ENCODE data around the gene FZD1. TPM values are rescaled to one million over a fixed set of nuclear protein-coding genes. Genes with fewer than 3 reads are reported as not detected.

Gene FZD1
- total and polyA plus RNA-seq, 2 of the 8 experiments (the other 6 are each of a cell fraction or from before 2014, with no cell fraction given): 0.62 to 0.91 TPM

DNA sequence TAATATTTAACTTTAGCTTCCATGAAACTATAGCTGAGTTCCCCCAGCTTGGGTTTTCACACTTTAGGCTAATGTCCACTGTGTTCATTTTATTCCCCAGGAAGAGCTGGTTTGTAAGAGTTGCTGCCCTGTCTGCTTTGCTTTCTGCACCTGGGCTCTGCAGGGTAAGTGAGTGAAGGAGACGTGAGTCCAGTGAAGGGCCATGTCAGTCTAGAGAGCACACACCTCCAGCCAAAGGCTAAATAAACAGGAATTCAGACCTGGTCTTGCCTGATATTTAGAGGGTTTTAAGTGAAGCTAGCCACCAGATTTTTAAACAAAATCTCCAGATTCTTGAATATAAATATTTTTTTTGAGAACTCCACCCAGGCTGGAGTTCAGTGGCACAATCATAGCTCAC, 24.5 kb upstream of the FZD1 start:
- H2BK20ac ChIP-seq (ENCODE audit: low read length): no peak overlapping the region
- no peak overlapping the region for H2BK5ac ChIP-seq (ENCODE audit: low read depth, low read length)
- no peak overlapping the region for H4K91ac ChIP-seq (replicated peaks; ENCODE audit: insufficient read length, low read length)
- H3K18ac ChIP-seq (ENCODE audit: extremely low read depth, low read length): no peak overlapping the region
- no peak overlapping the region for H2BK120ac ChIP-seq (replicated peaks; ENCODE audit: low read depth, low read length)
- H3K23ac ChIP-seq (ENCODE audit: insufficient read length): no peak overlapping the region
- H3K4me3 ChIP-seq (ENCODE audit: extremely low read depth in 1 of 4, insufficient read depth in 2 of 4, low read depth in 3 of 4, low read length in 4 of 4): no peak overlapping the region
- H3K4ac ChIP-seq (replicated peaks; ENCODE audit: insufficient read length, low read depth, low read length): no peak overlapping the region
- H3K4me2 ChIP-seq (ENCODE audit: insufficient read depth in 1 of 2, low read depth in 2 of 2, low read length in 2 of 2): no peak overlapping the region
- H3K36me3 ChIP-seq (ENCODE audit: control insufficient read depth in 2 of 4, insufficient read depth in 4 of 4, low read length in 3 of 4): no peaks in the 10 kb centered on the region
- no peaks in the 10 kb centered on the region for H3K4me1 ChIP-seq (replicated peaks in 1 of 4; ENCODE audit: control insufficient read depth in 3 of 4, insufficient read depth in 4 of 4, low read length in 3 of 4)
- no peak overlapping the region for H4K8ac ChIP-seq (ENCODE audit: extremely low read depth, insufficient read depth, low read length)
- 94% methylated on average over 1 of the region's 1 CpG; no CpG with 5 or more reads in 1 of the 2 experiments for WGBS, 2 experiments (ENCODE audit: extremely low coverage in 1 of 2, insufficient coverage in 1 of 2, insufficient read length in 1 of 2, insufficient replicate concordance in 2 of 2, low coverage in 1 of 2, low lambda C conversion rate in 2 of 2, missing lambda C conversion rate in 1 of 2)
- H2BK15ac ChIP-seq (ENCODE audit: low read length): no peak overlapping the region
- no peak for FAIRE-seq
- no peak overlapping the region for H2BK12ac ChIP-seq (ENCODE audit: low read depth, low read length)
- no peak overlapping the region for H2AK5ac ChIP-seq (ENCODE audit: low read depth, low read length)
- H3K79me2 ChIP-seq (ENCODE audit: control insufficient read depth in 1 of 2, insufficient read depth in 2 of 2, low read length in 2 of 2): no peaks in the 10 kb centered on the region
- POLR2A ChIA-PET (ENCODE audit: partially characterized antibody): interaction anchor here (1.1 kb wide), 1 partner anchor 9 kb away, joined by 3 read pairs; no protein-coding TSS in a partner anchor
- H3K27ac ChIP-seq (ENCODE audit: low read depth, low read length): no peak overlapping the region
- no peak overlapping the region for H4K5ac ChIP-seq (ENCODE audit: insufficient read length, low read depth, low read length)
- DNase-seq (ENCODE audit: low read depth in 1 of 2, low spot score in 2 of 2): no peak
- CTCF ChIA-PET (ENCODE audit: partially characterized antibody): interaction anchor here (1.0 to 2.1 kb wide), 5 partner anchors 10 to 157 kb away, joined by 3 to 8 read pairs (median 5); no protein-coding TSS in a partner anchor
- no peak overlapping the region for H3K9ac ChIP-seq (replicated peaks in 1 of 4; ENCODE audit: extremely low read depth in 1 of 4, low read depth in 3 of 4, low read length in 3 of 4)
- no peaks in the 10 kb centered on the region for H3K9me3 ChIP-seq (ENCODE audit: insufficient read depth in 2 of 2, low read depth in 1 of 2, low read length in 1 of 2)
- no peaks in the 10 kb centered on the region for H3K27me3 ChIP-seq (replicated peaks in 1 of 4; ENCODE audit: control insufficient read depth in 3 of 4, extremely low read depth in 1 of 4, insufficient read depth in 3 of 4, low read length in 3 of 4)
- TF ChIP-seq FOSL1 (IDR thresholded peaks at IDR 0.05; ENCODE audit: insufficient read depth, low read depth, low read length) (no peak), RNF2 (IDR thresholded peaks at IDR 0.05; ENCODE audit: borderline replicate concordance, low read depth, low read length, missing control alignments, poor library complexity, severe bottlenecking) (no peak), TCF12 (IDR thresholded peaks at IDR 0.05; ENCODE audit: low read depth, low read length) (no peak), RAD21 (IDR thresholded peaks at IDR 0.05 in 1 of 2, conservative IDR thresholded peaks at IDR 0.05 in 1 of 2; ENCODE audit: low read depth in 2 of 2, low read length in 2 of 2) (no peak)
- no peak overlapping the region for H3K14ac ChIP-seq (ENCODE audit: insufficient read length)
- no peak overlapping the region for H2AFZ ChIP-seq (ENCODE audit: low read length)
- no peak overlapping the region for H3K56ac ChIP-seq (replicated peaks; ENCODE audit: insufficient read length, low read depth, low read length)
- H3K23me2 ChIP-seq (ENCODE audit: low read depth, low read length): no peaks in the 10 kb centered on the region
- H4K20me1 ChIP-seq (replicated peaks in 1 of 2; ENCODE audit: control insufficient read depth in 1 of 2, insufficient read depth in 2 of 2, low read length in 2 of 2): no peaks in the 10 kb centered on the region
- H3K79me1 ChIP-seq (ENCODE audit: low read depth, low read length): no peaks in the 10 kb centered on the region
